Subcutaneous adipose tissue (tissue), 4 donors: ENCODE data around the gene TRIP10. TPM values are rescaled to one million over a fixed set of nuclear protein-coding genes. Genes with fewer than 3 reads are reported as not detected.

Experiments
- total RNA-seq, 4 donors: library from RNA; depleted of rRNA; stranded (reverse); fragments of >200 nt; gene quantifications; one replicate each; pipeline ENCODE4 v1.1.0, GENCODE V29; 2016
- TF ChIP-seq, protein P1 (sequence below): fragments of 450-650 bp; IDR thresholded peaks from one replicate; pipeline ENCODE4 v1.5.1; 2016; ENCODE audit warnings: low read depth, mild to moderate bottlenecking, control low read depth, antibody characterized with exemption, moderate library complexity

The TRIP10 gene
- total RNA-seq, 4 donors from 2014 or later = 51.7 to 161 (median 82.4) TPM

DNA sequence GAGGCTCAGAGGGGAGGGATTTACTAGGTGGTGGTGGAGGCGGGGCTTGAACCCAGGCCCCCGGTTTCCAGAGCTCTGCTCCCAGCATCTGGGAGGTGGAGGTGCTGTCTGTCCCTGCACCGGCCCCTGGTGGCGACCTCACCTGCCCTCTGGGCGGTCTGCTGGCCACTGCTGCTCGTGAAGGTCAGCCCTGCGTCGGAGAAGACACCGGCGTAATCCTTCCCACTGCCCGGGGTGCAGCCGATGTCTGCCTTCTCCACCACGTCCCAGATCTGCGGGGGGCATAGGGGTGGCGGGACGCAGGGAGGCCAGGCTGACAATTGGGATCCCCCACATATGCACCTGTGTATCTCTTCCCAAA lies 31.8 kb upstream of the TRIP10 start:
- TF ChIP-seq, protein P1, sequence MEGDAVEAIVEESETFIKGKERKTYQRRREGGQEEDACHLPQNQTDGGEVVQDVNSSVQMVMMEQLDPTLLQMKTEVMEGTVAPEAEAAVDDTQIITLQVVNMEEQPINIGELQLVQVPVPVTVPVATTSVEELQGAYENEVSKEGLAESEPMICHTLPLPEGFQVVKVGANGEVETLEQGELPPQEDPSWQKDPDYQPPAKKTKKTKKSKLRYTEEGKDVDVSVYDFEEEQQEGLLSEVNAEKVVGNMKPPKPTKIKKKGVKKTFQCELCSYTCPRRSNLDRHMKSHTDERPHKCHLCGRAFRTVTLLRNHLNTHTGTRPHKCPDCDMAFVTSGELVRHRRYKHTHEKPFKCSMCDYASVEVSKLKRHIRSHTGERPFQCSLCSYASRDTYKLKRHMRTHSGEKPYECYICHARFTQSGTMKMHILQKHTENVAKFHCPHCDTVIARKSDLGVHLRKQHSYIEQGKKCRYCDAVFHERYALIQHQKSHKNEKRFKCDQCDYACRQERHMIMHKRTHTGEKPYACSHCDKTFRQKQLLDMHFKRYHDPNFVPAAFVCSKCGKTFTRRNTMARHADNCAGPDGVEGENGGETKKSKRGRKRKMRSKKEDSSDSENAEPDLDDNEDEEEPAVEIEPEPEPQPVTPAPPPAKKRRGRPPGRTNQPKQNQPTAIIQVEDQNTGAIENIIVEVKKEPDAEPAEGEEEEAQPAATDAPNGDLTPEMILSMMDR = no peak

DNA sequence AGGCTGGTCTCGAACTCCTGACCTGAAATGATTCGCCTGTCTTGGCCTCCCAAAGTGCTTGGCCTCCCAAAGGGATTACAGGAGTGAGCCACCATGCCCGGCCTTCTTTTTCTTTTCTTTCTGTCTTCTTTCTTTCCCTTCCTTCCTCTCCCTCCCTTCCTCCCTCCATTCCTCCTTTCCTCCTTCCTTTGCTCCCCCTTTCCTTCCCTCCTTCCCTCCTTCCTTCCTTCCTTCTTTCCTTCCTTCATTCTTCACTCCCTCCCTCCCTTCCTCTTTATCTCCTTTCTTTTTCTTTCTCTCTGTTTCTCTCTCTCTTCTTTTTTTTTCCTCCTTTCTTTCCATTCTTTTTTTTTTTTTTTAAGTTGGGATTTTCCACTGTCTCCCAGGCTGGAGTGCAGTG lies 31.1 kb upstream of the TRIP10 start:
- TF ChIP-seq, protein P1 = no peak

DNA sequence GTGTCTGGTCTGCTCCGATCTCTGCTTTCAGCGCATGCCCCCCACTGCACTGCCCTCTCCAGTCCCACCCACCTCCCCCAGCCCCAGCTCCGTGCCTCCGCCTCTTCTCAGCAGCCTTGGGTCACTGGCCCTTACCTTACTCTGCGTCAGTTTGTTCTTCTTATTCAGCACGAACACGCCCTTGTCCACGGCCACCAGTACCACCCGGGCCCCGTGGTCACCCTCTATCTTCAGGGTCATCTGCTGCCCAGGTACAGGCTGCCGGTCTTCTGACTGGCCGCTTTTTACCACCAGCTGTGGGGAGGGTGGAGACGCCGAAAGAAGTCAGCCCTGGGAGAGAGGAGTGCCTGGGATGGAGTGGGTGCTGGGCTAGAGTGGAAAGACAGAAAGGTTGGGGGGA lies 29.9 kb upstream of the TRIP10 start:
- TF ChIP-seq, protein P1 = no peak

DNA sequence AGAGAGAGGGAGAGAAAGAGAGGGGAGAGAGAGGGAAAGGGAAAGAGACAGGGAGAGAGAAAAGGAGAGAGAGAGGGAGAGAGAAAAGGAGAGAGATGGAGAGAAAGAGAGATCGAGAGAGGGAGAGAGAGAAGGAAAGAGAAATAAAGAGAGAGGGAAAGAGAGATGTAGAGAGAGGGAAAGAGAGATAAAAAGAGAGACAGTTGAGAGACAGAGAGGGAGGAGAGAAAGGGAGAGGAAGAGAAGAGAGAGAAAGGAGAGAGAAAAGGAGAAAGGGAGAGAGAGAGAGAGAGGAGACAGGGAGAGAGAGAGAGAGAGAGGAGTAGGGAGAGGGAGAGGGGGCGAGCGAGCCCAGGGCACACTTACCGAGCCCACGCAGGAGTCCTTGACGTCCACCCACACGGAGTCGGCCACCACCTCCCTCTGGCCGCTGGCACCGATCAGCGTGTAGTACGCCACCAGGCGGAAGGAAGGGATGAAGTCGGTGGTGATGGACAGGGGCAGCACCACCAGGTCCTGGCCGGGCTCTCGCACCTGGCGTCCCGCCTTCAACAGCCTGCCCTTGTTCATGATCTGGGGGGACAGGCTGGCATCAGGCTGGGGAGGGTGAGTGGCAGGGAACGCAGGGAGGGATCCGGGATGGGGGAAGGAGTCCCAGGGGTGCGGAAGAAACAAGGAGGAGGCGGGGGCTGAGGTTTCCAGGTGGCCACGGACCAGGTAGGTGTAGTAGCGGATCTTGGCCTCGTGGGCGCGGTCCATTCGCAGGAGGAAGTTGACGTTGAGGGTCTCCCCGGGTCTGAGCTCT lies 29.0 kb upstream of the TRIP10 start:
- TF ChIP-seq, protein P1 = no peak

DNA sequence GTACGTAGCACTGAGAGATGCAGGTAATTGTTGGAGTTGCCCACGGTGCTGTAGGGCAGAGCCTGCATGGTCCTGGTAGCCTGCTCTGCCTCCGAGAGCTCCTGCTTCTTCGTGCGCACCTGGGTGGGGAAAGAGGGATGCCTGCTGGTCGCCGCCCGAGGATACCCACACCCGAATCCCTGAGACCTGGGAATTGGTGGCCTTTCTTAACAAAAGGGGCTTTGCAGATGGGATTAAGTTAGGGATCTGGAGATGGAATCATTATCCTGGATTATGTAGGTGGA lies 28.5 kb upstream of the TRIP10 start:
- TF ChIP-seq, protein P1 = no peak

DNA sequence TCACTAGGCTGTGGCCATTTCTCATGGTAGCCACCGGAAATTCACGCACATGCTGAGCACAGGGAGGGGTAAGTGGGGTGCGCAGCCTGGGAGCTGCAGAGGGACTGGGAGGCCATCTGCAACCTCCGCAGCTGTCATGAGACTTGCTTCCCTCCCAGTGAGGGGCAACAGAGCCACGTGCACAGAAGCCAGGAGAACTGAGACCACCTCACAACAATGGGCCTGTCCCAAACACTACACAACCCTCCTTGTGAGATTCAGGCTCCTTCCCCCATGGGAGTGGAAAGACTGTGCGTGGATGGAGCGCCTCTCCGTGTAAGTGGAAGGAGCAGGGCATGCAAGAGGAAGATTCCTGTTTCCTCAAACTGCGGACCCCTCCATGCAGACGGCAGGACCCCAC lies 27.9 kb upstream of the TRIP10 start:
- TF ChIP-seq, protein P1 = no peak

DNA sequence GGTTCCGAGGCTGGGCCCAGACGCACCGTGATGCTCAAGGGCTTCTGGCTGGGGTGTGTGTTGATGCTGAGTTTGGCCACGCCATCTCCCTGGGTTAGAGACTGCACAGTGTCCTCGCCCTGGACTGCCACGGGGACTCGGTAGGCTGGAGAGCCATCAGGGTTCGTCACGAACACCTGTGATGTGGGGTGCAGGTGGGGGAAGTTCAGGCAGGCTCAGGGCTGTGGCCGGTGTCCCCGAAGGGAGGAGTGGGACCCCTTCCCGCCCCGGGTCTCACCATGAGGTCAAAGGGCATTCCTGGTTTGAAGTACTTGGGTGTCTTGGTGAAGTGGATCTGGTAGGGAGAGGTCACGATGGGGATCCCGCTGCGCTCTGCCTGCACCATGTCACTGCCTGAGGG lies 27.2 kb upstream of the TRIP10 start:
- TF ChIP-seq, protein P1 = no peak
